ENCODE measurements around the gene BAG5.

The BAG5 gene

GRCh38 chr14:103521951-103522563 lies 40.4 kb downstream of the BAG5 start:
- no peaks in the 10 kb centered on the region for H3K9me3 Mint-ChIP-seq
- no peak overlapping the region for H3K27ac Mint-ChIP-seq
- DNase-seq (no peak), ATAC-seq (replicated peaks) (no peak)
- peaks cover 0 to 12% of the 10 kb centered on the region in 2 donors for H3K27me3 Mint-ChIP-seq
- peaks cover 3 to 5% of the 10 kb centered on the region in 2 donors for H3K36me3 Mint-ChIP-seq
- H3K4me3 Mint-ChIP-seq: peak overlapping the region; percentile 46
- peaks cover 25 to 47% of the 10 kb centered on the region in 2 donors for H3K4me1 Mint-ChIP-seq

- peaks cover 21 to 41% of the 10 kb centered on the region in 2 donors for H3K4me1 Mint-ChIP-seq
- ATAC-seq (replicated peaks) (peak in 1 of 2 donors; percentile 13), DNase-seq (no peak)
- no peak overlapping the region for H3K27ac Mint-ChIP-seq
- peak overlapping the region in 1 of 2 donors; percentile 30 for H3K4me3 Mint-ChIP-seq
- H3K36me3 Mint-ChIP-seq: peaks cover under 1 to 5% of the 10 kb centered on the region in 2 donors
- peaks cover 0 to 12% of the 10 kb centered on the region in 2 donors for H3K27me3 Mint-ChIP-seq
- H3K9me3 Mint-ChIP-seq: no peaks in the 10 kb centered on the region
Measured at GRCh38 chr14:103521438-103521950, 41.0 kb downstream of the BAG5 start.

- ATAC-seq (replicated peaks) (peak; percentile 56 to 64), DNase-seq (peak; percentile 55)
- peak overlapping the region; percentile 41 to 64 for H3K4me3 Mint-ChIP-seq
- H3K27me3 Mint-ChIP-seq: peaks cover 0 to 12% of the 10 kb centered on the region in 2 donors
- peak overlapping the region; percentile 37 for H3K27ac Mint-ChIP-seq
- peaks cover 0 to 3% of the 10 kb centered on the region in 2 donors for H3K36me3 Mint-ChIP-seq
- H3K9me3 Mint-ChIP-seq: no peaks in the 10 kb centered on the region
- peaks cover 18 to 34% of the 10 kb centered on the region in 2 donors for H3K4me1 Mint-ChIP-seq
Measured at GRCh38 chr14:103520657-103521437, 41.6 kb downstream of the BAG5 start.

GRCh38 chr14:103520269-103520656 lies 42.2 kb downstream of the BAG5 start:
- no peak for DNase-seq
- H3K4me1 Mint-ChIP-seq: peaks cover 14 to 31% of the 10 kb centered on the region in 2 donors
- no peak overlapping the region for H3K27ac Mint-ChIP-seq
- H3K4me3 Mint-ChIP-seq: peak overlapping the region in 1 of 2 donors; percentile 64
- ATAC-seq (replicated peaks): peak in 1 of 2 donors; percentile 14
- H3K36me3 Mint-ChIP-seq: peaks cover 0 to 1% of the 10 kb centered on the region in 2 donors
- H3K27me3 Mint-ChIP-seq: peaks cover 0 to 12% of the 10 kb centered on the region in 2 donors
- no peaks in the 10 kb centered on the region for H3K9me3 Mint-ChIP-seq

GRCh38 chr14:103519837-103520212 lies 42.6 kb downstream of the BAG5 start:
- Mint-ChIP-seq H3K4me3 (peak overlapping the region; percentile 11 to 38), H3K27ac (peak overlapping the region; percentile 76), H3K36me3 (peaks cover under 1 to 2% of the 10 kb centered on the region in 2 donors), H3K27me3 (peaks cover 0 to 12% of the 10 kb centered on the region in 2 donors), H3K9me3 (no peaks in the 10 kb centered on the region), H3K4me1 (peaks cover 11 to 31% of the 10 kb centered on the region in 2 donors)
- DNase-seq (no peak), ATAC-seq (replicated peaks) (no peak)

GRCh38 chr14:103519043-103519836 lies 43.2 kb downstream of the BAG5 start:
- Mint-ChIP-seq H3K4me1 (peaks cover 9 to 31% of the 10 kb centered on the region in 2 donors), H3K36me3 (peaks cover 4 to 5% of the 10 kb centered on the region in 2 donors), H3K27ac (peak overlapping the region; percentile 76), H3K9me3 (no peaks in the 10 kb centered on the region), H3K4me3 (peak overlapping the region; percentile 11 to 38), H3K27me3 (peaks cover 0 to 12% of the 10 kb centered on the region in 2 donors)
- no peak for DNase-seq
- no peak for ATAC-seq (replicated peaks)

- Mint-ChIP-seq H3K4me1 (peaks cover 9 to 31% of the 10 kb centered on the region in 2 donors), H3K4me3 (no peak overlapping the region), H3K27ac (peak overlapping the region; percentile 1), H3K36me3 (peaks cover 4 to 5% of the 10 kb centered on the region in 2 donors), H3K9me3 (no peaks in the 10 kb centered on the region), H3K27me3 (peaks cover 0 to 12% of the 10 kb centered on the region in 2 donors)
- peak; percentile 42 to 46 for ATAC-seq (replicated peaks)
- DNase-seq: no peak
Measured at GRCh38 chr14:103518422-103519042, 43.9 kb downstream of the BAG5 start.

- Mint-ChIP-seq H3K9me3 (no peaks in the 10 kb centered on the region), H3K4me1 (peaks cover 9 to 27% of the 10 kb centered on the region in 2 donors), H3K36me3 (peaks cover 4 to 5% of the 10 kb centered on the region in 2 donors), H3K27ac (no peak overlapping the region), H3K4me3 (no peak overlapping the region), H3K27me3 (peaks cover 0 to 12% of the 10 kb centered on the region in 2 donors)
- DNase-seq: no peak
- no peak for ATAC-seq (replicated peaks)
Measured at GRCh38 chr14:103517721-103518421, 44.6 kb downstream of the BAG5 start.

GRCh38 chr14:103517174-103517566 lies 45.3 kb downstream of the BAG5 start:
- Mint-ChIP-seq H3K4me3 (no peak overlapping the region), H3K9me3 (no peaks in the 10 kb centered on the region), H3K27me3 (peaks cover 0 to 12% of the 10 kb centered on the region in 2 donors), H3K36me3 (peaks cover 8 to 9% of the 10 kb centered on the region in 2 donors), H3K27ac (no peak overlapping the region), H3K4me1 (peaks cover 9 to 25% of the 10 kb centered on the region in 2 donors)
- DNase-seq (no peak), ATAC-seq (replicated peaks) (no peak)

- no peak overlapping the region for H3K4me3 Mint-ChIP-seq
- H3K4me1 Mint-ChIP-seq: peaks cover 9 to 25% of the 10 kb centered on the region in 2 donors
- no peaks in the 10 kb centered on the region for H3K9me3 Mint-ChIP-seq
- peaks cover 0 to 12% of the 10 kb centered on the region in 2 donors for H3K27me3 Mint-ChIP-seq
- H3K36me3 Mint-ChIP-seq: peaks cover 8 to 10% of the 10 kb centered on the region in 2 donors
- H3K27ac Mint-ChIP-seq: no peak overlapping the region
- no peak for ATAC-seq (replicated peaks)
- no peak for DNase-seq
Measured at GRCh38 chr14:103516426-103517173, 45.9 kb downstream of the BAG5 start.

GRCh38 chr14:103514596-103515421 lies 47.6 kb downstream of the BAG5 start:
- H3K36me3 Mint-ChIP-seq: peaks cover 7 to 25% of the 10 kb centered on the region in 2 donors
- H3K4me1 Mint-ChIP-seq: peaks cover 9 to 18% of the 10 kb centered on the region in 2 donors
- ATAC-seq (replicated peaks): no peak
- H3K4me3 Mint-ChIP-seq: no peak overlapping the region
- DNase-seq: no peak
- H3K9me3 Mint-ChIP-seq: no peaks in the 10 kb centered on the region
- H3K27ac Mint-ChIP-seq: peak overlapping the region; percentile 37
- H3K27me3 Mint-ChIP-seq: peaks cover 0 to 6% of the 10 kb centered on the region in 2 donors

Data from stimulated activated naive B cell treated with anti-CD40 and anti-IgM and Interleukin-4, amounts not matched to agents 10 μg/mL and 1 μg/mL and 100 μg/mL, for 72 hours (primary cell).